Gastroesophageal sphincter (tissue), 3 donors: Measurements from ENCODE around the gene HIVEP3.

Source experiments
- POLR2A ChIP-seq, 2 donors: fragments of 450-650 bp; IDR thresholded peaks; one replicate each; pipeline ENCODE4 v1.6.1; 2017; ENCODE audit warnings: antibody characterized with exemption in 2 of 2, mild to moderate bottlenecking in 2 of 2, moderate library complexity in 1 of 2
- POLR2AphosphoS5 ChIP-seq: sonication (generic); formaldehyde crosslinking; IDR thresholded peaks from one replicate; pipeline ENCODE4 v1.6.1; 2017; ENCODE audit warnings: antibody characterized with exemption
- TF ChIP-seq, protein P1 (sequence below), 4 experiments: fragments of 200-600 bp in 2 of 4; fragments of 450-650 bp in 2 of 4; sonication (generic) in 1 of 4; IDR thresholded peaks; one replicate each; pipeline ENCODE4 v1.5.1; 2017 to 2019; ENCODE audit warnings: antibody characterized with exemption in 4 of 4, mild to moderate bottlenecking in 2 of 4, moderate library complexity in 2 of 4

DNA sequence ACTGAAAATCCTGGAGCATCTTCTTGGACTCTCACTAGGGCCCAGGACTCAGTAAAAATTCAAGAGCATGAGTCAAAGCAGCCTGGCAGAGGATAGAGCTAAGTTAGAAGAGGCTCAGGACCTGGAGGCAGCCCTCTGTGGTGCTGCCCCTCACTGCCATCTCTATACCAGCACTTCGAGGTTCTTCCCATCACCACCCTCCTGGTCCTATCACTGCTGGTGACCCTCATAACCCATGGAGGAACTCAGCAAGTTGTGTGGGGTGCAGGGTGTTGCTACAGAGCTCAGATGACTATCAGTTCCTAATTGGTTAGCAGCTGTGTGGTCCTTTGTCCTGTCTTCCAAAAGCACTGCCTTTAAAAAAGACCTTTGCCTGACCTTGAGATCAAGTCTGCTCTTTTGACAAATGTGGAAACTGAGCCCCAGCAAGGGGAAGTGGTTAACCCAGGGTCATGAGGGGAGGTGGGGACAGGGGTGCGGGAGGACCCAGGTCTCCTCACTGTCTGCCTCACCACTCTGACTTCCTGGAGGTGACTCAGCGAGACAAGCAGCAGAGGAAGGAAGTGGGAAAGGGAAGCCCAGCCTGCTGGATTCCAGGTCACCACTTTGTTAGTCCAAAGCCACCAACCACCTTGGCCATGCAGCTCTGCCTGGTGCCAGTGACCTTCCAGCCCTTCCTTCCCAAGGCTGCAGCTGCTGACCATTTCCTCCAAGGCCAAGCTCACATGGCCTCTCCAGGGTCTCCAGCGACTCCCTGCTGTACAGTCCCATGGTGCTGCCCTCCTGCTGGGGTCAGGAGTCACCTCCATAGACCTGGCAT, 234.8 kb downstream of the HIVEP3 start:
- TF ChIP-seq, protein P1, sequence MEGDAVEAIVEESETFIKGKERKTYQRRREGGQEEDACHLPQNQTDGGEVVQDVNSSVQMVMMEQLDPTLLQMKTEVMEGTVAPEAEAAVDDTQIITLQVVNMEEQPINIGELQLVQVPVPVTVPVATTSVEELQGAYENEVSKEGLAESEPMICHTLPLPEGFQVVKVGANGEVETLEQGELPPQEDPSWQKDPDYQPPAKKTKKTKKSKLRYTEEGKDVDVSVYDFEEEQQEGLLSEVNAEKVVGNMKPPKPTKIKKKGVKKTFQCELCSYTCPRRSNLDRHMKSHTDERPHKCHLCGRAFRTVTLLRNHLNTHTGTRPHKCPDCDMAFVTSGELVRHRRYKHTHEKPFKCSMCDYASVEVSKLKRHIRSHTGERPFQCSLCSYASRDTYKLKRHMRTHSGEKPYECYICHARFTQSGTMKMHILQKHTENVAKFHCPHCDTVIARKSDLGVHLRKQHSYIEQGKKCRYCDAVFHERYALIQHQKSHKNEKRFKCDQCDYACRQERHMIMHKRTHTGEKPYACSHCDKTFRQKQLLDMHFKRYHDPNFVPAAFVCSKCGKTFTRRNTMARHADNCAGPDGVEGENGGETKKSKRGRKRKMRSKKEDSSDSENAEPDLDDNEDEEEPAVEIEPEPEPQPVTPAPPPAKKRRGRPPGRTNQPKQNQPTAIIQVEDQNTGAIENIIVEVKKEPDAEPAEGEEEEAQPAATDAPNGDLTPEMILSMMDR (IDR thresholded peaks at IDR 0.05) = no peak
- TF ChIP-seq POLR2AphosphoS5 (no peak), POLR2A (IDR thresholded peaks at IDR 0.05) (no peak)
